ENCODE measurements around the gene CFAP221.
"Not testable (repeated sequence)": the region's sequence is repeated elsewhere in the genome, so short reads cannot be mapped to it uniquely, and the experiment has no call there.

Gene CFAP221

DNA sequence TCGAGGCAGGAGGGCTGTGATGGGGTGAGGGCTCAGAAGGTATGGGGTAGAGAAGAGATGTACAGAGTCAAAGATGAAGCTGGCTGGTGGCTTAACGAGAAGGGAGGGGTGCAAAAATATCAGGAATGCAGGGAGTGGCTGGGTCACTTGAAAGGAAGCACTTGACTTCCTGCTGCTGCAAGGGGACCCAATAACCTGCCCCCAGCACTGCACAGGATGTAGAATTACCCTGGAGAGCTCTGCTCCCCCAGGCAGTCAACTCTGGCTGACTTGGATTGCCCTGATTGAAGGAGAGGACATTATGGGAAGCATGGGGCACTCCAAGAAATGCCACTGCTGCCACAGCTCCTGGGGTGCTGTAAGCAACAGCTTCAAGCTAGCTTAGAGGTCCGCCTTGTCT, 41.8 kb downstream of the CFAP221 start:
- no peak for DNase-seq (ENCODE audit: low read depth, low spot score)

- no peak for DNase-seq (ENCODE audit: low read depth, low spot score)
These were observed 46.6 kb downstream of the CFAP221 start for GRCh38 chr2:119590873-119591272.

DNA sequence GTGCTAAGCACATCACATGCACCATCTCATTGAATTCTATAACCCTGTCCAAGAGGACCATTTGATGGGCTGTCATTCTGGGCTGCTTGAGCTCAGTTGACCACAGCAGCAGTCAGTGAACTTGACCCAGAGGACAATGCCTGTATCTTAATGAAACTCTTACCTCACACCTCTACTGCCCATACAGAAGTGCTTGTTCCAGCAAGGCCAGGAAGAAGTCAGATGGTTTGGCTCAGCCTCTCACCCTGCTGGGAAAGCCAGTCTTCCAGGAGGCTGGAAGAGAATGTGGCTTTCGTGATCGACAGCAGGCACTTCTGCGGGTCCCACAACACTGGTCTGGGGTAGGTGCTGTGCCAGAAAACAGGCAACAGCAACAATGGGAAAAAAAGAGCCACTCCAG, 47.3 kb downstream of the CFAP221 start:
- DNase-seq (ENCODE audit: low read depth, low spot score) = no peak

GRCh38 chr2:119592436-119592835, 48.2 kb downstream of the CFAP221 start:
- no peak for DNase-seq (ENCODE audit: low read depth, low spot score)

DNA sequence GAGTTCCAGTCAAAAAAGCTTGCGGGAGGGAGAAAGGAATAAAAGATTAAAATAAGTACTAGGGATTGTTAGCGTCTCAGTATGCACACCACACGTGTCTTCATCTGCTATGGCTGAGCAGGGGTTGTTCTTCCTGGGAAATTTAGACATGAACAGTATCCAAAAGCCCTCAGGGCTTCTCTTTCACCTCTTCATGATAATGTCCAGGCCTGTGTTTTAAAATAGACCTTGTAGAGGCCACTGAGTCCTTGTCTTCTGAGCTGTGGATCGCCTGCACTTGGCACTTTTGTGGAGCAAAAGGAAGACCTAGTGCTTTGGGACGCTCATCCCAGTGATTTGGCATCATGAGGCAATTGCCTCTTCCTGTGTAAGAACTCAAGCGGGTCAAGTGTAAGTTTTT, 52.4 kb downstream of the CFAP221 start:
- no peak for DNase-seq (ENCODE audit: low read depth, low spot score)

GRCh38 chr2:119598596-119599263, 54.5 kb downstream of the CFAP221 start:
- DNase-seq (ENCODE audit: low read depth, low spot score) = no peak

- DNase-seq (ENCODE audit: low read depth, low spot score) = no peak
These were observed 55.1 kb downstream of the CFAP221 start for GRCh38 chr2:119599384-119599783.

DNA sequence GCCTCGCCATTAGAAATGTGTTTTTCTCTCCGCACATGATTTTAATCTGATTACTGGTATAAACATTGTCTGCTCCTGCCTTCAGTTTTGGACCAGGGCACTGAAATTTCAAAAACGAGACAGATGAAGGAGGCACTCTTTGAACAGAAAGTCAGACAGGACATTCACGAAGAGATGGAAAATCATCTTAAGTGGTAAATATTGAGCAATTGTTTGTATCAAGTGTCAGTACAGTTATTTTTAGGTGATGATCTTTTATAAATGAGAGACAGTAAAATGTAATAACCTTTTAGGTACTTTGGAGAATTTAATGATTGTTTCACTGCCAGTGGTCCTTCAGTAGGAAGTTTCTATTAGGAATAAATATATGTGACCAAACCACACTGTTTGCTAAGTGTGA, 60.8 kb downstream of the CFAP221 start:
- DNase-seq (ENCODE audit: low read depth, low spot score) = no peak

GRCh38 chr2:119606674-119607073, 62.4 kb downstream of the CFAP221 start:
- no peak for DNase-seq (ENCODE audit: low read depth, low spot score)

DNA sequence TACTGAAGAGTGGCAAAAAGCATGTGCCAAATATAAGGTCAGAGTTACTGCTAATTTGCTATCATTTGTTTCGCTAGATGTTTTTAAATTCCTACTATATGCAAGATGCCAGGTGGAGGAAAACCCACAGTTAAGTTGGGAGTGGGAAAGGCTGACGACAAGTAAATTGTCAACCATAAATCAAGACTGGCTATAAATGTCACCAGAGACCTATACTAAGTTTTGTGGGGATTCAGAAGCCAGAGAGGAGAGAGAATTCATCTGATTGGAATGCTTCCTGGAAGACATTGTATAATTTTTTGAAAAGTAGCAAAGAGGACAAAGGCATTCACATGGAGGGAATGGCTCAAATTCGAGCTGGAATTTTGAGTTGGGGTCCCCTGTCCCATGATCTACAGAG, 64.3 kb downstream of the CFAP221 start:
- no peak for DNase-seq (ENCODE audit: low read depth, low spot score)

DNA sequence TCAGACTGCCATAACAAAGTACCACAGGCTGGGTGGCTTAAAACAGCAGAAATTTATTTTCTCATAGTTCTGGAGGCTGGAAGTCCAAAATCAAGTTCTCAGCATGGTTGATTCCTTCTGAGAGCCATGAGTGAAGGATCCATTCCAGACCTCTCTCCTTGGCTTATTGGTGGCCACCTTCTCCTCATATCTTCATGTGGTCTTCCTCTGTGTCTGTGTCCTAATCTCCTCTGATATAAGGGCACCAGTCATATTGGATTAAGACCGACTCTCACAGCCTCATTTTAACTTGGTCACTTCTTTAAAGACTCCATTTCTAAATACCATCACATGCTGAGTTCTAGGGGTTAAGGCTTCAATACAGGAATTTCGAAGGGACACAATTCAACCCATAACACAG, 65.1 kb downstream of the CFAP221 start:
- no peak for DNase-seq (ENCODE audit: low read depth, low spot score)

- DNase-seq (ENCODE audit: low read depth, low spot score) = not testable (repeated sequence)
These were observed 69.9 kb downstream of the CFAP221 start for GRCh38 chr2:119614140-119614539.

GRCh38 chr2:119616421-119616820, 72.2 kb downstream of the CFAP221 start:
- DNase-seq (ENCODE audit: low read depth, low spot score) = no peak

- DNase-seq (ENCODE audit: low read depth, low spot score) = no peak
These were observed 73.2 kb downstream of the CFAP221 start for GRCh38 chr2:119617455-119617854.

DNA sequence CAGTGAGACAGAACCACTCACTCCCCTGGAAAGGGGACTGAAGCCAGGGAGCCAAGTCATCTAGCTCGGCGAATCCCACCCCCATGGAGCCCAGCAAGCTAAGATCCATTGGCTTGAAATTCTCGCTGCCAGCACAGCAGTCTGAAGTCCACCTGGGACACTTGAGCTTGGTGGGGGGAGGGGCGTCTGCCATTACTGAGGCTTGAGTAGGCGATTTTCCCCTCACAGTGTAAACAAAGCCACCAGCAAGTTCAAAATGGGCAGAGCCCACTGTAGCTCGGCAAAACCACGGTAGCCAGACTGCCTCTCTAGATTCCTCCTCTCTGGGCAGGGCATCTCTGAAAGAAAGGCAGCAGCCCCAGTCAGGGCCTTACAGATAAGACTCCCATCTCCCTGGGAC, 74.5 kb downstream of the CFAP221 start:
- not testable (repeated sequence) for DNase-seq (ENCODE audit: low read depth, low spot score)

DNA sequence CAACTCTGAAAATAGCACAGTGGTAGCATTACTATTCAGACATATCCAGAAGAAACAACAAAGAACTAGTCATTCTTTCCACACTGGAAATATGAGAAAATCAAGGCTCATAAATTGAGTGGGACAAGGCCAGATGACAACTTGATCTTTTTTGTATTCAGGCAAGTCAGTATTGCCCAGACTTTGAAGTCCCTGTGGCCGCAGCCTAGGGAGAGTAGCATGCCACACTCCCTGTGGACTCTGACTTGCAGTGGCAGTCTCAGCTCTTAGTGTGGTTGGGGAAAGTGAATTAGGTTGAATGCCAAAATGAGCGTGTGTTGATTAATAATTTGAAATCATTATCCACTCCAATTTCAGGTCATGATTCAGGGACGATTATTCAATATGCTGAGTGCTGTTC, 81.0 kb downstream of the CFAP221 start:
- no peak for DNase-seq (ENCODE audit: low read depth, low spot score)

DNA sequence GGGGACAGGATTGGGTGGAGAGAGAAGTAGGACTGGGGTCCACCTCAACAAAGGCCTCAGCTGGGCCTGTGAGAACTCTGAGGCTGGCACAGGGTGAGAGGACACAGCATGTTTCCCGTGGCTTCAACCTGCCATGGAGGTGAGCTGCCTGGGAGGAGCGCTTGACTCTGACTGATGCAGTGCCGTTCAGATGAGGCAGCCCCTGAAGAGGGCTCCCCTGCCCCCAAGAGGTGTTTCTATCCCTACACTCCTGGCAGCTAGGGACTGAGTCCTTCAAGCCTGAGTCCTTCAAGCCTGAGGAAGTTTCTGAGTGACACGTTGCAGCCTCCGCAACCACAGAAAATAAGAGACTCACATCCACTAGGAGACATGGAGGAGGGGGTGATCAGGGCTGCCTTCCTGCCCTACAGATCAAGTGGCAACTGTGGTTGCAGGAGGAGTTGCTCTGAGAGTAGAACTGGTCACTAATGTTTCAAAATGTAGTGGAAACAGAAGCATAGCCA, 85.1 kb downstream of the CFAP221 start:
- DNase-seq (ENCODE audit: low read depth, low spot score) = no peak

DNA sequence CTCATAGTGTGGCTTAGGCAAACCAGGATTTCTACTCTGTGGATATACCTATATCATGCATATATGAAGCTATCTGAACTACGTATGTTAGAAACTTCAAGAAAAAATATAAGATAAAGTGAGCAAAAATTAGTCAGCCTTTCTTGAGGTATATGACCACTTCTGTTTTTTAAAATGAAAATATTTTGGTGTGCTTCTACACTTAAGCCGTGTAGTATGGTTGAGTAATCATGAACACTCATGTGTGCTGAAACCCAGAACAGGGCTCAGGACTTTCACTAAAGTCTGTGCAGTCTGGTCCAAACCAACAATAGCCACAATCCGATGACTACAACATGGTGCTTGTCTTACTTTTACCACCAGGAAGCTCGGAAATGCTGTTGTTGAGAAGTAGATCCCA, 85.9 kb downstream of the CFAP221 start:
- DNase-seq (ENCODE audit: low read depth, low spot score) = no peak

- DNase-seq (ENCODE audit: low read depth, low spot score) = no peak
These were observed 93.1 kb downstream of the CFAP221 start for GRCh38 chr2:119637371-119637770.

DNA sequence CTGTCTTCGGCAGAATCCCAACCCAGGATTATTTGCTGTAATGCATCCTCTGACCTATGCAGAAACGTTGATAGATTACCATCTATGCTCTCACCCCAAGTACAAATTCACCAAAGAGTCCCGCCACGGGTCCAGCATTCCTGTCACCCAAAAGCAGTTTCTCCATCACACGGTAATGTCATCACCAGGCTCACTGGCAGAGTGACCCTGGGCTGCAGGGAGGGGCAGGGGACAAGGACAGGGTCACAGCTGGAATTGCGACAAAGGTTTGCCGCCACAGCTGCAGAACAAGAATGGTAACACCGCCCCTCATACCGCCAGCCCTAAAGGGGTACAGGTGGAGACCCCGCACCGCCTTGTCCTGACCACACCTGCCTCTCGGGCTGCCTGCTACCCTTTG, 94.0 kb downstream of the CFAP221 start:
- DNase-seq (ENCODE audit: low read depth, low spot score) = no peak

DNA sequence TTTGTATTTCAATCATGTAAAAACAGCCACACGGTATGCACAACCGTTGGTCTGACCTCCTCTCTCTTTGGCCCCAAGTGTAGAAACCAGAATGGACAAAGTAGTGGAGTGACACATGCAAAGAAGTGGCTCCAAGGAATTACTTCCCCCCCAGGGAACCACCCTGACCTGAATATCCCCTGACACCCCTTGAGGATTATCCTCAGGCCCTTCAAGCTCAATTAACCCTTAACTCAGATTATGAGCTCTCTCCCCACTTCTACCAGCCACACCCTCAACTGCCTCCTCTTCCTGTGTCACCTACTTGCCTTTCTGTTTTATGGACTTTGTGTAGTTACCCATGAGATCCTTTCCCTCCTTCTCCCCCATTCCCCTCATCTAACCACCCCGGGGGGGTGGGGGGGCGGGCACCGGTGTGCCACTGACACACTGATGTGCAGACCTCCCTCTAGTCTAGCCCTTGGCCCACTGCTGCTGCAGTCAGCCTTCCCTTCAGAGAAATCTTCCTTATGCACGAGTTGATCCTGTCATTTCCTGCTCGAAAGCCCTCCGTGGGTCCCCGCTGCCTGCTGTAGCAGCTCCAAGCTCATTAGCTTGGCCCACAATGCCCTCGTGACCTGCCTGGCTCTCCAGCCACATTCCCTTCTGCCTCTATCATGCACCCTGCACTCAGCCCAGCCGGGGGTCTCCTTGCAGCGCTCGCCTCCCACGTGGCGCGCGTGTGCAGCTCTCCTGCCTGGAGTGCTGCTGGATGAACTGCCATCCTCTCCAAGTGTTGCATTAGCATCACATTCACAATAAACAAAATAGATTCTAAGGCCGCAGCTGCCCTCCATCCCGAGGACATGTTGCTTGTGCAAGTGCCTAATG, 94.7 kb downstream of the CFAP221 start:
- peak; percentile 32 for DNase-seq (ENCODE audit: low read depth, low spot score)

DNA sequence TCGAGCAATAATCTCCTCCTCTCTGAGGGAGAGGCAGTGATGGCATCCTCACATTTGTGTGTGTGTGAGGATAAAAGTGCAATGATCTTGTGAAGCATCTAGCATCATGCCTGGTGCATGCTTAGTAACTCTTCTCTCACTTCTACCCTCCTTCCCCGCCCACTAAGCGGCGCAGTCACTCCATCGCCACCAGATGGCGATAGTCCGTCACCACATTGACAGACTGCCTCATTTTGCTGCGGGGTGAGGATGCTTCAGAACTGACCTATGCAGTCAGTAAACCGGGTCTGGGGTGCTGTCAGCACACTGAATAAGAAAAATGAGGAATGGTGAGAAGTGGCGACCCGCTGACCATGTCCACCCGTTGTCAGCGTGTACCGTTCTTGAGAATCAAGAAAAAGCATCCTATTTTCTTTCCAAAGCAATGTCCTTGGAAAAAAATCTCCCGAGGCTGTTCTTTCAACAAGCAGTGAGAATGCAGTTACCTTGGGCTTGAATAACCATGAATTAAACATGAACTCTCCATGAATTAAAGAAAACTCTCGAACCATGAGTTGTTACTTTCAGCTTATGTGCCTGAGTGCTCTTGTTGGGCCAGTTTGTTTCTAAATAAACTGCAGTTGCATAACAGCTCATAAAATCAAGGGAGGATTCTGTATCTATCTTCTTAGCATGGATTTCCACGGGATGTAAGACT, 97.5 kb downstream of the CFAP221 start:
- DNase-seq (ENCODE audit: low read depth, low spot score) = peak; percentile 32
